HFFc6 (cell line): ENCODE data around the gene ZYG11B. TPM values are rescaled to one million over a fixed set of nuclear protein-coding genes. Genes with fewer than 3 reads are reported as not detected.
A peak's percentile ranks its signal among the peaks of the same experiment; 100 is the strongest.
"Not testable (repeated sequence)": the region's sequence is repeated elsewhere in the genome, so short reads cannot be mapped to it uniquely, and the experiment has no call there.

ENCODE experiments used
- DNase-seq: peaks from one replicate; pipeline ENCODE4 v3.0.0-alpha.2; 2018
- H3K27ac Mint-ChIP-seq: 2 replicates; pipeline ENCODE4 v1.8.0; 2020; ENCODE audit warnings: mild to moderate bottlenecking, mixed read lengths
- H3K27me3 Mint-ChIP-seq: 2 replicates; pipeline ENCODE4 v1.8.0; 2021; ENCODE audit warnings: mild to moderate bottlenecking, moderate library complexity, mixed read lengths; ENCODE audit not compliant: insufficient read depth
- H3K36me3 Mint-ChIP-seq: 2 replicates; pipeline ENCODE4 v1.8.0; 2021; ENCODE audit warnings: low read depth, mixed read lengths
- H3K4me1 Mint-ChIP-seq: 2 replicates; pipeline ENCODE4 v1.8.0; 2020; ENCODE audit warnings: low read depth, mixed read lengths
- H3K4me3 Mint-ChIP-seq: 2 replicates; pipeline ENCODE4 v1.8.0; 2020; ENCODE audit warnings: mild to moderate bottlenecking, moderate library complexity, mixed read lengths
- H3K9me3 Mint-ChIP-seq: 2 replicates; pipeline ENCODE4 v1.8.0; 2020; ENCODE audit warnings: mild to moderate bottlenecking, mixed read lengths
- CTCF ChIP-seq: fragments of 200-600 bp; sonication (generic); IDR thresholded peaks from 2 replicates; pipeline ENCODE4 v1.5.0; 2021; ENCODE audit warnings: antibody characterized with exemption, mild to moderate bottlenecking
- total RNA-seq, 6 experiments: library from RNA; stranded (reverse); fragmentation: NEBNext Ultra II Directional; extraction: Animal tissue kit (Norgen Biotek cat#: 25700); gene quantifications; 2 replicates in 1 of 6; 3 replicates in 5 of 6; pipeline ENCODE4 v1.2.3, GENCODE V29; 2021

ZYG11B gene
- total RNA-seq, 6 experiments from 2014 or later: 23.5 to 31.3 (median 28.4) TPM

DNA sequence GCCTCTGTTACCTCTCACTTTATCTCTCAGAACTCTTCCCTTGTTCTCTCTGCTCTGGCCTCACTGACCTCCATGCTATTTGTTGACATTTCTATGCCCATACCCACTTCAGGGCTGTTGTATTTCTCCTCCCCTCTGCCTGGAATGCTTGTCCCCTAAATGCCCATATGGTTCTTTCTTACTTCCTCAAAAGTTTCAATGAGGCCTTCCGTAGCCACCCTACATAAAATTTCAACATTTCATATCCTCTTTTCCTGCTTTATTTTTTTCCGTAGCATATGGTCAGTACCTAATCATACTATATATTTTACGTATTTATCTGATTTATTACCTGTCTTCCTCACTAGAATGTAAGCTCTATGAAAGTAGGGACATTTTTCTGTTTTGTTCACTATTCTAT lies 69.2 kb downstream of the ZYG11B start:
- Mint-ChIP-seq H3K9me3 (no peaks in the 10 kb centered on the region), H3K27ac (no peak overlapping the region), H3K27me3 (no peaks in the 10 kb centered on the region; the same call in 1 of the 2 replicates), H3K4me1 (no peaks in the 10 kb centered on the region), H3K4me3 (no peak overlapping the region), H3K36me3 (peaks cover 4% of the 10 kb centered on the region; the same call in 1 of the 2 replicates)
- DNase-seq: no peak
- TF ChIP-seq CTCF: no peak

DNA sequence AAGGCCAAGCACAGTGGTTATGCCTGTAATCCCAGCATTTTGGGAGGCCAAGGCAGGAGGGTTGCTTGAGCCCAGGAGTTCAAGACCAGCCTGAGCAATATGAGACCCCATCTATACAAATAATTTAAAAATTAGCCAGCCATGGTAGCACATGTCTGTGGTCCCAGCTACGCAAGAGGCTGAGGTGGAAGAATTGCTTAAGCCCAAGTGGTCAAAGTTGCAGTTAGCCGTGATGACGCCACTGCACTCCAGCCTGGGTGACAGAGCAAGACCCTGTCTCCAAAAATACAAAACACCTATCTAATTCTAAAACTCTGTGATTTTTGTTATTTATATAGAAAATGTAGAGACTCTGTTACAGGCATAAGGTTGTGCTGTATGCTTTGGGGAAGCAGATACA lies 72.1 kb downstream of the ZYG11B start:
- H3K4me1 Mint-ChIP-seq: 0 out of 2 replicates have a peak, but pooled peaks cover 9% of the 10 kb centered on the region
- H3K27ac Mint-ChIP-seq: no peak overlapping the region
- H3K27me3 Mint-ChIP-seq: no peaks in the 10 kb centered on the region; the same call in 1 of the 2 replicates
- no peak for DNase-seq
- H3K9me3 Mint-ChIP-seq: no peaks in the 10 kb centered on the region
- no peak overlapping the region for H3K4me3 Mint-ChIP-seq
- no peak for TF ChIP-seq CTCF
- peaks cover 4% of the 10 kb centered on the region; the same call in 1 of the 2 replicates for H3K36me3 Mint-ChIP-seq

DNA sequence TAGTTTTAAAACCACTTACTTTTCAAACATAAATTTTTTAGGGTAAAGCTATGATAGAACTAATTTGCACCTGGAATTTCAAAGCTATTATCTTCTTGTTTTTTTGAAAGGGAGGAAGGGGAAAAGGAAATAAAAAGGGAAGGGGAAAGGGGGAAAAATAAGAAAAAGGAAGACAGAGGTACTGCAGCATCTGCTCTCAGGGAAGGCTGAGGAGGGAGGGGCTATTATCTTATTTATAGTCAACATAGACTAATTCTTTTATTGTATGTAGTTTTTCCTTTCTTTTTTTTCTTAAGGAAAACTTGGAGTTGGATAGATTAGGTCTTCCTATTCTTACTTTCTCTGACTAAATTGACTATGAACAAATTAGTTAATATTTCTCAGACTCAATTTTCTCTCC lies 74.8 kb downstream of the ZYG11B start:
- peaks cover 1% of the 10 kb centered on the region; the same call in 1 of the 2 replicates for H3K27me3 Mint-ChIP-seq
- peaks cover 4% of the 10 kb centered on the region; the same call in 1 of the 2 replicates for H3K36me3 Mint-ChIP-seq
- DNase-seq: no peak
- H3K4me1 Mint-ChIP-seq: 0 out of 2 replicates have a peak, but pooled peaks cover 9% of the 10 kb centered on the region
- no peak overlapping the region for H3K4me3 Mint-ChIP-seq
- no peaks in the 10 kb centered on the region for H3K9me3 Mint-ChIP-seq
- no peak overlapping the region for H3K27ac Mint-ChIP-seq
- no peak for TF ChIP-seq CTCF

DNA sequence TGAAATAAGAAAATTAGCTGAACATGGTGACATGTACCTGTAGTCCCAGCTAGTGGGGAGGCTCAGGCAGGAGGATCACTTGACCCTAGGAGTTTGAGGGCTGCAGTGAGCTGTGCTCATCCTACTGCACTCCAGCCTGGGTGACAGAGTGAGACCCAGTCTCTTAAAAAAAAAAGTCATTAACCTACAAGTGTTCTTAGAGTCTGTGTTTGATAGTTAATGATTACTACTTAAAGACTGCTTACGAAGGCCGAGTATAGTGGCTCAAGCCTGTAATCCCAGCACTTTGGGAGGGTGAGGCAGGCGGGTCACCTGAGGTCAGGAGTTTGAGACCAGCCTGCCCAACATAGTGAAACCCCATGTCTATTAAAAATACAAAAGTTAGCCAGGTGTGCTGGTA lies 77.8 kb downstream of the ZYG11B start:
- H3K9me3 Mint-ChIP-seq, H3K27me3 Mint-ChIP-seq, H3K27ac Mint-ChIP-seq, H3K36me3 Mint-ChIP-seq, H3K4me3 Mint-ChIP-seq, DNase-seq, H3K4me1 Mint-ChIP-seq: not testable (repeated sequence)

- H3K4me1 Mint-ChIP-seq: peaks cover 19% of the 10 kb centered on the region
- peak; percentile 15 for DNase-seq
- H3K27me3 Mint-ChIP-seq: no peaks in the 10 kb centered on the region; the same call in 1 of the 2 replicates
- no peak for TF ChIP-seq CTCF
- H3K4me3 Mint-ChIP-seq: no peak overlapping the region
- H3K9me3 Mint-ChIP-seq: no peaks in the 10 kb centered on the region
- H3K36me3 Mint-ChIP-seq: peaks cover 20% of the 10 kb centered on the region
- no peak overlapping the region for H3K27ac Mint-ChIP-seq
Measured at GRCh38 chr1:52814465-52814864, 88.2 kb downstream of the ZYG11B start.

DNA sequence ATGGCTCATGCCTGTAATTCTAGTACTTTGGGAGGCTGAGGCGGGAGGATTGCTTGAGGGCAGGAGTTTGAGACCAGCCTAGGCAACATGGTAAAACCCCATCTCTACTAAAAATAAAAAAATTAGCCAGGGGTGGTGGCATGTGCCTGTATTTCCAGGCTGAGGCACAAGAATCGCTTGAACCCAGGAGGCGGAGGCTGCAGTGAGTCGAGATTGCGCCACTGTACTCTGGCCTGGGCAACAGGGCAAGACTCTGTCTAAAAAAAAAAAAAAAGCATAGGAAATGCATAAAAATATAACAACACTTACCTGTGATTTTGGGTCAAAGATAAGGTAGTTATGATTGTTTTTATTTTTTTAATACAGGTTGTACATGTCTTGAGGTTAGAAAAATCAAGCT lies 94.6 kb downstream of the ZYG11B start:
- H3K4me3 Mint-ChIP-seq, H3K27me3 Mint-ChIP-seq, H3K27ac Mint-ChIP-seq, H3K4me1 Mint-ChIP-seq, DNase-seq, H3K9me3 Mint-ChIP-seq: not testable (repeated sequence)
- H3K36me3 Mint-ChIP-seq: peaks cover 13% of the 10 kb centered on the region; the same call in 1 of the 2 replicates

GRCh38 chr1:52825868-52826267 lies 99.6 kb downstream of the ZYG11B start:
- H3K27ac Mint-ChIP-seq: no peak overlapping the region
- peak; percentile 55 for TF ChIP-seq CTCF
- peak; percentile 2 for DNase-seq
- no peaks in the 10 kb centered on the region for H3K9me3 Mint-ChIP-seq
- H3K4me3 Mint-ChIP-seq: no peak overlapping the region
- H3K27me3 Mint-ChIP-seq: no peaks in the 10 kb centered on the region; the same call in 1 of the 2 replicates
- H3K36me3 Mint-ChIP-seq: peaks cover 9% of the 10 kb centered on the region; the same call in 1 of the 2 replicates
- peaks cover 5% of the 10 kb centered on the region; the same call in 1 of the 2 replicates for H3K4me1 Mint-ChIP-seq
